G401 (cell line): Measurements from ENCODE around the gene ERP44. TPM values are rescaled to one million over a fixed set of nuclear protein-coding genes. Genes with fewer than 3 reads are reported as not detected.
"Not testable (repeated sequence)": the region's sequence is repeated elsewhere in the genome, so short reads cannot be mapped to it uniquely, and the experiment has no call there.

Experiments
- DNase-seq: peaks from one replicate; pipeline ENCODE4 v3.0.0-alpha.2; 2015; ENCODE audit warnings: low spot score
- in situ Hi-C: cut with HindIII; loops from 2 replicates; pipeline ENCODE4 v1.10.0; 2016; ENCODE audit warnings: low sequenced_read_pairs, mixed read lengths
- total RNA-seq: library from RNA; depleted of rRNA; stranded (reverse); fragments of >200 nt; shearing (Covaris generic); gene quantifications from 2 replicates; pipeline ENCODE4 v1.2.3, GENCODE V29; 2014

The ERP44 gene
- total RNA-seq, 1 experiment from 2014 or later: 10.9 TPM

- in situ Hi-C loops: no loop called here
- no peak for DNase-seq
These were observed 7.1 kb upstream of the ERP44 start for GRCh38 chr9:100105861-100106260.

GRCh38 chr9:100104314-100104713 lies 5.5 kb upstream of the ERP44 start:
- in situ Hi-C loops: no loop called here
- no peak for DNase-seq

- in situ Hi-C loops: no loop called here
- DNase-seq: no peak
These were observed 2.8 kb upstream of the ERP44 start for GRCh38 chr9:100101608-100102007.

GRCh38 chr9:100100146-100100667 lies 1.4 kb upstream of the ERP44 start:
- in situ Hi-C loops: no loop called here
- no peak for DNase-seq

- in situ Hi-C loops: no loop called here
- no peak for DNase-seq
These were observed 882 bp upstream of the ERP44 start for GRCh38 chr9:100099722-100100042.

- in situ Hi-C loops: no loop called here
- DNase-seq: peak; percentile 83
These were observed 534 bp downstream of the ERP44 start for GRCh38 chr9:100098046-100098886.

GRCh38 chr9:100096378-100096916 lies 2.4 kb downstream of the ERP44 start:
- DNase-seq: no peak
- in situ Hi-C loops: no loop called here

GRCh38 chr9:100094411-100094810 lies 4.4 kb downstream of the ERP44 start:
- in situ Hi-C loops, DNase-seq: not testable (repeated sequence)

GRCh38 chr9:100092066-100092465 lies 6.7 kb downstream of the ERP44 start:
- in situ Hi-C loops: no loop called here
- no peak for DNase-seq

GRCh38 chr9:100091650-100092049 lies 7.2 kb downstream of the ERP44 start:
- no peak for DNase-seq
- in situ Hi-C loops: no loop called here

- in situ Hi-C loops: no loop called here
- no peak for DNase-seq
These were observed 7.9 kb downstream of the ERP44 start for GRCh38 chr9:100090880-100091279.

GRCh38 chr9:100088202-100088601 lies 10.6 kb downstream of the ERP44 start:
- in situ Hi-C loops: no loop called here
- no peak for DNase-seq

GRCh38 chr9:100087218-100087617 lies 11.6 kb downstream of the ERP44 start:
- DNase-seq: no peak
- in situ Hi-C loops: no loop called here

GRCh38 chr9:100086097-100086635 lies 12.6 kb downstream of the ERP44 start:
- DNase-seq: no peak
- in situ Hi-C loops: no loop called here

- in situ Hi-C loops: no loop called here
- no peak for DNase-seq
These were observed 14.1 kb downstream of the ERP44 start for GRCh38 chr9:100084734-100085133.

GRCh38 chr9:100084128-100084453 lies 14.7 kb downstream of the ERP44 start:
- in situ Hi-C loops: no loop called here
- DNase-seq: no peak

GRCh38 chr9:100083448-100084127 lies 15.2 kb downstream of the ERP44 start:
- in situ Hi-C loops: no loop called here
- no peak for DNase-seq

- no peak for DNase-seq
- in situ Hi-C loops: no loop called here
These were observed 16.0 kb downstream of the ERP44 start for GRCh38 chr9:100082782-100083181.

GRCh38 chr9:100076256-100076655 lies 22.5 kb downstream of the ERP44 start:
- in situ Hi-C loops: not testable (repeated sequence)

GRCh38 chr9:100074989-100075388 lies 23.8 kb downstream of the ERP44 start:
- DNase-seq: no peak

More at GRCh38 chr9:100076256-100076655, 22.5 kb downstream of the ERP44 start:
- DNase-seq: not testable (repeated sequence)

More at GRCh38 chr9:100074989-100075388, 23.8 kb downstream of the ERP44 start:
- in situ Hi-C loops: no loop called here
